Neural crest cell (in vitro differentiated cells): ENCODE measurements around the gene GNAS-AS1. TPM values are rescaled to one million over a fixed set of nuclear protein-coding genes. Genes with fewer than 3 reads are reported as not detected.

Experiments
- DNase-seq: peaks from one replicate; pipeline ENCODE4 v3.0.0; 2021; ENCODE audit warnings: low read depth, mixed read lengths, low spot score
- H3K27ac Mint-ChIP-seq: one replicate; pipeline ENCODE4 v1.8.0; 2021; ENCODE audit warnings: mild to moderate bottlenecking, mixed read lengths; ENCODE audit not compliant: unreplicated experiment
- H3K27me3 Mint-ChIP-seq: 2 replicates; pipeline ENCODE4 v1.8.0; 2021; ENCODE audit warnings: low read depth, mild to moderate bottlenecking, mixed read lengths
- H3K36me3 Mint-ChIP-seq: 2 replicates; pipeline ENCODE4 v1.8.0; 2021; ENCODE audit warnings: low read depth, mild to moderate bottlenecking, mixed read lengths
- H3K4me1 Mint-ChIP-seq: 2 replicates; pipeline ENCODE4 v1.8.0; 2021; ENCODE audit warnings: mixed read lengths
- H3K4me3 Mint-ChIP-seq: one replicate; pipeline ENCODE4 v1.8.0; 2021; ENCODE audit warnings: mild to moderate bottlenecking, mixed read lengths
- H3K9me3 Mint-ChIP-seq: 2 replicates; pipeline ENCODE4 v1.8.0; 2021; ENCODE audit warnings: mixed read lengths
- CTCF ChIP-seq: fragments of 200-600 bp; sonication (generic); conservative IDR thresholded peaks from 2 replicates; pipeline ENCODE4 v1.5.0; 2021; ENCODE audit warnings: antibody characterized with exemption, mild to moderate bottlenecking
- total RNA-seq: library from RNA; stranded (reverse); gene quantifications from 2 replicates; pipeline ENCODE4 v1.2.1, GENCODE V29; 2021

Gene GNAS-AS1
- total RNA-seq, 1 donor from 2014 or later, result 3.8 TPM

DNA sequence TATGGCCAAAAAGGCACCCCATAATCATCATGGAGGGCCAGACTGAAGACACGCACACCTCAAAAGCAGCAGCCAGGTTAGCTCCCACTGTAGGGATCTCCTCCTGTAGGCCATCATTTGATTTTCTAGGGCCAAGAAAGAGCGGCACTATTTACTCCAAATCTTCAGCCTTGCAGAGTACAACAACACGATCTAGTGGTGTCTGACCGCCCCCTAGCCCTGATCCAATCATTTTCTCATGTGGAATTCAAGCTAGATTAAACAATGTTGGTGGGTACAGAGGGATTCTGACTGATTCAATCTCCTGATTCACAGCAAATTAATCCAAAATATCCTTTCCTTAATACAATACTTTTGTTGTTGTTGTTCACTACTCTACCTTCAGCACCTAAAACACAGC lies 12.5 kb downstream of the GNAS-AS1 start:
- Mint-ChIP-seq H3K9me3 (no peaks in the 10 kb centered on the region), H3K36me3 (peaks cover 15% of the 10 kb centered on the region), H3K4me3 (no peak overlapping the region), H3K27me3 (peaks cover 76% of the 10 kb centered on the region), H3K27ac (no peak overlapping the region), H3K4me1 (no peaks in the 10 kb centered on the region)
- no peak for DNase-seq
- no peak for TF ChIP-seq CTCF

DNA sequence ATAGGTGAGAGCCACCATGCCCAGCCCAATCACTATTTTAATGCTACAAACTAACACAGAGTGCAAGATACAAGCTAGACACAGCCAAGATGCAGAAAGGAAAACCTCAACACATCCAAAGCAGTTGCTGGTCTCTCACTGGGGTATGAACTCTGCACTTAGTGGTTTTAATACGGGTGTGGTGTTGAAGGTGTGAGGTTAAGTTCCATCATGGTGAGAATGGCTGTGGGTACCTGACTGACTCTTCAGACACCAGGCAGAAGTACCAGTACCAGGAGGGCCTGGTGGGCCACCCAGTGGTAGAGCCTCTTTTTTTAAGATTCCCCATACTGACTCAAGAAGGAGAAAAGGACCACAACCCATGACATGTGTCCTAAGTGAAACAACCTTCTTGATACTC lies 13.0 kb downstream of the GNAS-AS1 start:
- Mint-ChIP-seq H3K27me3 (peaks cover 72% of the 10 kb centered on the region), H3K36me3 (peaks cover 14% of the 10 kb centered on the region), H3K27ac (no peak overlapping the region), H3K9me3 (no peaks in the 10 kb centered on the region), H3K4me1 (no peaks in the 10 kb centered on the region), H3K4me3 (no peak overlapping the region)
- no peak for DNase-seq
- no peak for TF ChIP-seq CTCF

GRCh38 chr20:58836616-58837204 lies 14.0 kb downstream of the GNAS-AS1 start:
- H3K4me1 Mint-ChIP-seq, result no peaks in the 10 kb centered on the region
- H3K27ac Mint-ChIP-seq, result no peak overlapping the region
- H3K36me3 Mint-ChIP-seq, result peaks cover 6% of the 10 kb centered on the region
- peaks cover 62% of the 10 kb centered on the region for H3K27me3 Mint-ChIP-seq
- no peak overlapping the region for H3K4me3 Mint-ChIP-seq
- DNase-seq, result no peak
- H3K9me3 Mint-ChIP-seq, result no peaks in the 10 kb centered on the region
- no peak for TF ChIP-seq CTCF

DNA sequence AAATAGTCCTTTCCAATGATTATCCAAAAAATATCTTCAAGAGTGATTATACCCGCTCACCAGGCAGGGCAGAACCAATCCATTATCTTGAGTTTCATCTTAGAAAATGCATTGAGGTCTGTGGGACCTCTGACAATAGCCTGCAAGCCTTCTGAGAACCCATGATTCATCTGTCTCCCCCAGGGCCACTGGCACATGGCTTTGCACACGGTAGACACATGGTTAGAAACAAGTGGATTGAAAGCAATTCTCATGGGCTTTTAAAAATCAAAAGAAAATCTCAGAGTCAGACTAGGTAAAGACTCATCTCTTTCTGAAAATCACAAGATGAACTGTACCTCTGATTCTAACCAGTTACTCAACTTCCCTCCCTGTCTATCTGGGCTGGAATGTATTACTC lies 15.5 kb downstream of the GNAS-AS1 start:
- Mint-ChIP-seq H3K36me3 (peaks cover 3% of the 10 kb centered on the region), H3K27ac (no peak overlapping the region), H3K4me1 (no peaks in the 10 kb centered on the region), H3K9me3 (peaks cover 2% of the 10 kb centered on the region), H3K4me3 (no peak overlapping the region), H3K27me3 (peaks cover 47% of the 10 kb centered on the region)
- TF ChIP-seq CTCF, result no peak
- no peak for DNase-seq

GRCh38 chr20:58833921-58834320 lies 16.8 kb downstream of the GNAS-AS1 start:
- Mint-ChIP-seq H3K27ac (no peak overlapping the region), H3K27me3 (peaks cover 34% of the 10 kb centered on the region), H3K4me3 (no peak overlapping the region), H3K9me3 (peaks cover 6% of the 10 kb centered on the region), H3K4me1 (no peaks in the 10 kb centered on the region), H3K36me3 (no peaks in the 10 kb centered on the region)
- TF ChIP-seq CTCF, result no peak
- DNase-seq, result no peak
